HG02571 (cell line): ENCODE results near the gene CLCN3.
"Not testable (repeated sequence)": the region's sequence is repeated elsewhere in the genome, so short reads cannot be mapped to it uniquely, and the experiment has no call there.

ENCODE experiments used
- ATAC-seq: cut with Tn5 transposase; IDR thresholded peaks from one replicate; pipeline ENCODE4 v1.9.1; 2021; ENCODE audit warnings: mild to moderate bottlenecking, moderate library complexity; ENCODE audit not compliant: unreplicated experiment

CLCN3 gene

GRCh38 chr4:169689681-169690080 is 69.3 kb downstream of the CLCN3 start:
- no peak for ATAC-seq

DNA sequence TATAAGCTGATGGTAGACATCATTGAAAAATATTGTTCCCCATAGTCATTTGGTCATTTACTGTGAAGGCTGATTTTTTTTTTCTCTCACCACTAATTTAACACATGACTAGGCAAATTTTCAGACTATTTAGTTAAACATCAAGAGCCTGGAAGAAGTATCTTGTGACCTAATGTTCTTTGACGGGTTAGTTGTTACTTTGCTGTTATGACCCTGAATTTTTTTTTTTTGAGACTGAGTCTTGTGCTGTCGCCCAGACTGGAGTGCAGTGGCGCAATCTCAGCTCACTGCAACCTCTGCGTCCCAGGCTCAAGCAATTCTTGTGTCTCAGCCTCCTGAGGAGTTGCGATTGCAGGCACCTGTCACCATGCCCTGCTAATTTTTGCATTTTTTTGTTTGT is 70.4 kb downstream of the CLCN3 start:
- ATAC-seq: no peak

GRCh38 chr4:169698331-169698730 is 78.0 kb downstream of the CLCN3 start:
- ATAC-seq: no peak

DNA sequence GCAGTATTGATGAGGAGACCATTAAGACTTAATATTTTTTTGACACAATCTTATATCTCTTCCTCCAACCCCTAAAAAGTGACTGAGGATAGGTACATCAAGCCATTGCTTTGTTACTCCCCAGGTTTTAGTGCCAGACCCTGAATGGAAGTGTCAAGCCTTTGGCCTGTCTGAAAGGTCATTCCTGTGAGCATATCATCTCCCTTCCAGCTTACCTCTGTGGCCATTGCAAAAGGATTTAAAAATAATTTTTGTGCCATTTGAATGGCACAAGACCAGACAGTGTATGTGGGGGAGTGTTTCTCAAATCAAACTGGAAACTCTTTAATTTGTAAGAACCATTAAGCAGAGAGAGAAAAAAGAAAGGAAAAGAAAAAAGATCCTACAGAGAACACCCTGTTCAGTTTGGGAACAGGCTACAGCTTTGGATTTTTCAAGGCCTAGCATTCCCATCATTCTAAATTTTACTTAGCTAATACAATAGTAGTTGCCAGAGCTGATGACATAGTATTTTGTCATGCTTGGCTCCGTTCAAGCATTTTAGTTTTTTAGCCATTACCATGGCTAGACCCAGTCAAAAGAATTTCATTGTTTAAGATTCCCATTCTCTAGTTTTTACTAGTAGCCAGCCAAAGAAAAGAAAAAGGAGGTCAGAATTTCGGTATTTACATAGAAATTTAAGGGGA is 87.7 kb downstream of the CLCN3 start:
- ATAC-seq: no peak

DNA sequence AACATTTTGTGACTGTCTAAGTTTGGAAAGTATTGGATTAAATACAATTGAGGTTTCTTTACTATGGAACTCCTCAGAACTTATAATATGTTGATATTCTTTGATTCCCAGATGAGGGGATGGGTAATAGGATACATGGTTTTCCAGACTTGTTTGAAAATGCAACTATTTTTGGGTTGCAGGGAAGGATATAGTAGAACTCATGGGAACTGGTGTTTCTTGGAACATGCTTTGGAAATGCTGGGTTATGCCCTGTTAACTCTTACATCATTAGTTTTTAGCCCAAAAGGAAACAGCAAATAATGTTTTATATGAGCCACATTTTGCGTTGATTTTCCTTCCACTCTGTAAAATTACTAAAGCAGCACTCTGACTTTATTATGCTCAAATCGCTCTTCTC is 95.4 kb downstream of the CLCN3 start:
- ATAC-seq: no peak

DNA sequence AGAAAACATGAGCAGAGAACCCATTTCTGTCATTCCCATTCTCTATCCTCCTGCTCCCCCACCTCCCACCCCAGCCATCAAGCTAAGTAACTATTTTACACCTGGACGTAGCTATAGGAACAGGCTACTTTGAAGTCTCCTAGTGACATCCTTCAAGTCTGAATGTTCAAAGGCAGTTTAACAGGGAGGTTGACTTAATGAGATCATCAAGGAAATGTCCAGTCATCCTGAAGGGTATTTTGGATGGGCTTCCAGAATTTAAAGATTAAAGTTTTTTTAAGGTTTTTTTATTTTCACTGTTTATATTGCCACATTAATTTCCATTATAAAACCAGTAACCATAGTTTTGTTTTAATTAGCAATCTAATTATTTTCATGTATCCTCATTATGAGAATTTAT is 96.3 kb downstream of the CLCN3 start:
- ATAC-seq: no peak

DNA sequence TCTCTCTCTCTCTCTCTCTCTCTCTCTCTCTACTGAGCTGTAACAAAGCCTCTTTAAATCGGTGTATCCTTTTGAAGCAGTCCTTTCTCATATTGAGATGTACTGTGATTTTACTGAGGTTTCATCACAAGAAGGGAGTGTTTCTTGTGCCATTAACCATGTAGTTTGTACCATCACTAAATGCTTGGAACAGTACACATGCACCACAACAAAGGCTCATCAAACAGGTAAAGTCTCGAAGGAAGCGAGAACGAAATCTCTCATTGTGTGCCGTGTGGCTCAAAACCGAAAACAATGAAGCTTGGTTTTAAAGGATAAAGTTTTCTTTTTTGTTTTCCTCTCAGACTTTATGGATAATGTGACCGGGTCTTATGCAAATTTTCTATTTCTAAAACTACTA is 100.2 kb downstream of the CLCN3 start:
- no peak for ATAC-seq

GRCh38 chr4:169723207-169723965 is 103.0 kb downstream of the CLCN3 start:
- ATAC-seq: no peak

DNA sequence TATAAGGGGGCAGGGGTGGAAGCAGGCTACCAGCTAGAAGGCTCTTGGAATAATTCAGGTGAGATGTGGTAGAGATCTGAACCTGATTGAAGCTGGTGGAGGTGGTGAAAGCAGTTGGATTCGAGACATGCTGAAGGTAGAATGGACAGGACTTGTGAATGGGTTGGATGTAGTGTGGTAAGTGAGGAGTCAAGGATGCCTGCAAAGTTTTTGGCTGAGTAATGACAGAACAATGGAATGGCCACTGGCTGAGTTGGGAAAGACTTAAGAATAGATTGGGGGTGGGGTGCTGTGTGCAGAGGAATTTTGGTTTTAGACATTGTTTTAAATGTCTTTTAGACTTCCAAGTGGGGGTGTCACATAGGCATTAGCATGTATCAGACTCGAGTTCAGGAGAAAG is 103.9 kb downstream of the CLCN3 start:
- no peak for ATAC-seq

DNA sequence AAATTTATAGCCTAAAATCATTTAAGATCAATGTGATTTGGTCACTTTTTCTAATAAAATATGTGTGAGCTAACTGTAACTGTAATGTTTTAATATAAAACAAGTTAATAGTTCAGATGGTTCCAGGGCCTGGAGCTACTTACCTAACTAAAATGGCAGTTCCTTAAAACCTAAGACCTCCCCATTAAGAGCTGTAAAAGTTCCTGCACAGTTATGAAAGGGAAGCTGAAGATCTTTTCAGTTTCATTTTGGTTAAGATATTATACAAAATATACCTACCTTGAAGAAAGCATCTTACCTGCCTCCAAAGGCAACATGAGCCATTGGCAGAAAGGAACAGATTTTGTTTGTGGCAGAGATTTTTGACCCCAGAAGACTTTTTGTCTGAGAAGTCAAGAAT is 107.2 kb downstream of the CLCN3 start:
- ATAC-seq: no peak

GRCh38 chr4:169730564-169730963 is 110.2 kb downstream of the CLCN3 start:
- no peak for ATAC-seq

DNA sequence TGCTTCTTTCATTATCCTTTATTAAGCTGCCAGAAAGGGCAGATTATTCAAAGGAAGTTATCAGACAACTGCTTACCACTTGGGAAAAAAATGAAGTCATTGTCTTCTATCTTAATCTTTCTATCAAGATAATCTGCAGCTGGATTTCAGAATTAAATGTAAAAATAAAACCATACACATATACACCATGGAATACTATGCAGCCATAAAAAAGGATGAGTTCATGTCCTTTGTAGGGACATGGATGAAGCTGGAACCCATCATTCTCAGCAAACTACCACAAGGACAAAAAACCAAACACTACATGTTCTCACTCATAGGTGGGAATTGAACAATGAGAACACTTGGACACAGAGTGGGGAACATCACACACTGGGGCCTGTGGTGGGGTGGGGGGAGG is 118.2 kb downstream of the CLCN3 start:
- not testable (repeated sequence) for ATAC-seq

DNA sequence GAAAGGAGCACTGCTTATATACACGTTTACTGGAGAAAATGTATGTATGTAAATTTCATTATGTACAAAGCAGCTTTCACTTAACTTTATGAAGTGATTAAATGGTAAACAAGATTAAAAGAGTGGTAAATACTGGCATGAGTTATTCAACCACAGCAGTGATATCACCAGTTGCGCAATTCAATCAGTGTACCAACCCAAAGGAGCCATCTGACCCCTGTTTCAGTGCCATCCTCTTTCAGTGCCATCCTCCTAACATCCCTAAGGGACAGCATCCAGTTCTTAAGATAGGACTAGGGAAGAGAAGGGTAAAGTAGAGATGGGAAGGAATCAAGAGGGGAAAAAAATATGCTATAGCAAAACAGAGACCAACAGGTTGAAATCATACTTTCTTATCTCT is 121.2 kb downstream of the CLCN3 start:
- no peak for ATAC-seq

DNA sequence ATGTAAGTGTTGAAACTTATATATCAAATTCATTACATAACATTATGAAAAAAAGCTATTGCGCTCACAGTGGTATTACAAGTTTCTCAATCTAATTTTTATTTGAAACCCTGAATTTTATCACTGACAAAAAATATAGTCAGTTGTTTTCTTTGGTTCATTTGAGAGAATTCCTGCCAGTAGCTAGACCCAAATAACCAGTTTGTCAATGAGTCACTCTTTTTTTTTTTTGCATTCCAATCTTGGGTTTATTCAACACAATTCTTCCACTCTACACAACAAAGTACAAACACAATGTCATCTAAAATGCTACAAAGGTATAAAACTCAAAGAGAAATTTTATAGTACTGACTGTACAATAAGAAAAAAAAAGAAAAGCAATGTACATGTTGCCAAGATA is 124.2 kb downstream of the CLCN3 start:
- no peak for ATAC-seq

GRCh38 chr4:169745291-169745690 is 124.9 kb downstream of the CLCN3 start:
- ATAC-seq: no peak

DNA sequence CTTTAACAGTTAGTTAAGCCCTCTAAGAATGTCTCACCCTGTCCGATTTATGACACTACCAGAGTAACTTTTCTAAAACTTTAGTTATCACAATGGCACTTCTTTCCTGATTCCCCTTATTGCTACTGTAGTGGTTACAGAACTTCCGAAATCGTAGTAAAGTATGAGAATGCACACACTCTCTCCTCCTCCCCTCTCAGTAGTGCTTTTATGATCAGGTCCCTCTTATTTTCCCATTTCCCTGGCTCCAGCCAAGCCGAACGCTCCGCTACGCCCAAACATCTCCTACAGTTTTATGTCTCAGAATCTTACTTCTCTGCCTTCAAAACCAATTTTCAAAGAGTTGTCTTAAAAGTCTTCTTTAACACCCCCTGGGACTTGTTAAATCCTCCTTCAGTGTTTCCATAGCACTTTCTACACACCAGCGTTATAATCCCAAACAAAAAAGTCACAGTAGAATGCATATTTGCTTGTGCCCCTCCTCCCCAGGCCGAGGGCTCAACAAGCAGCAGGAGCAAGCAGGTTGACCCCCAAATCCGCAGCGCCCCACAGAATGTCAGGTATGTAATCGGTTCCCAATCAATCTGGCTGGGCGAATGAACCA is 136.7 kb downstream of the CLCN3 start:
- no peak for ATAC-seq

DNA sequence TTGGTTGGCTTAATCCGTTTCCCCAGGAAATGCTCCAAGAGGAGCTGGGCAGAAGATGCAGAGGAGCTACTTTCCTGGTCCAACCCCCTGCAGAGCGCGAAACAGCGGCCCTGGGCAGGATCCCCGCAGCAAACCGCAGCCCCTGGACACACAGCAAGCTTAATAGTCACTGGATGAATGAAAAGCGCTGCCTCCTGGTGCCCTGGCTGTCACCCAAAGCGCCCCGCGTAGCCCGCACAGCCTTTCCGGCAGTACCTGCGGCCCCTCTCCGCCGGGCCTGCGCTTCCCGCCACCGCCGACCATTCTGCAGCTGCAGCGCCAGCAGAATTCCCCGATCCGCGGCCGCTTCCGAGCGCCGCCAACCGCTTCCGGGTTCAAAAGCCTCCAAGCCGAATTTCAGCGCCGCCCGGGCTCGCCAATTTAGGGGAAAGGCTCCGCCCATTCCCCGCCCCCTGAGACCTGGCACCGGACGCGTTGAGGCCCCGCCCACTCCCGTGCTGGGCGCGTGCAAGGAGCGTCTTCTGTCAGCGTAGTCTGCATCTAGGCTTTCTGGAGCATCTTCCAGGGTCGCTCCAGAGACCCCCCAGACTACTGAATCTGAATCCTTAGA is 137.3 kb downstream of the CLCN3 start, which contains the start of gene HPF1:
Gene HPF1, minus strand, starts transcription at position 370 of the 610 bp plus-strand sequence. Its CDS starts 67 bp downstream, at position 303.
- peak; percentile 96 for ATAC-seq

GRCh38 chr4:169758401-169758962 is 138.1 kb downstream of the CLCN3 start:
- no peak for ATAC-seq

GRCh38 chr4:169761846-169762245 is 141.5 kb downstream of the CLCN3 start:
- no peak for ATAC-seq

DNA sequence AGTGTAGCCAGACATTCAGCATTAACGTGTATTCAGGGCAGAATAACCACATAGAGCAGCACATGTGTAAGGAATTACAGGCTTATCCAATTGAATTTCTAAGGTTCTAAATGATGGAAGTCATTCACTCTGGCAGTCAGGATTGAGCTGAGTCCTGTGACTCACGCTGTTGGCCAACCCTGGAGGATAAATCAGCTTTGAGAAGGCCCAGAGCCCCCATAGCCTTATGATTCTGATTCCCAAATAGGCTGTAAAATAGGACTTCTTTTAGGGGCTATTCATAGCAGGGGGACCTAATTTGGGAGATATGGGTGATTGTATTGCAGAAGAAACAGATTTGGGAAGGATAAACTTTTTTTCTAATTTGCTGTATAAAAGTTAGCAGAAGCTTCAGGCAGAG is 145.5 kb downstream of the CLCN3 start:
- no peak for ATAC-seq

GRCh38 chr4:169766741-169767140 is 146.4 kb downstream of the CLCN3 start:
- ATAC-seq: no peak
